GM19395 (cell line): Measurements from ENCODE around the gene CCDC7.
"Not testable (repeated sequence)": the region's sequence is repeated elsewhere in the genome, so short reads cannot be mapped to it uniquely, and the experiment has no call there.

Experiments
- ATAC-seq: cut with Tn5 transposase; IDR thresholded peaks from one replicate; pipeline ENCODE4 v1.9.1; 2021; ENCODE audit warnings: mild to moderate bottlenecking, moderate library complexity; ENCODE audit not compliant: unreplicated experiment

The CCDC7 gene

DNA sequence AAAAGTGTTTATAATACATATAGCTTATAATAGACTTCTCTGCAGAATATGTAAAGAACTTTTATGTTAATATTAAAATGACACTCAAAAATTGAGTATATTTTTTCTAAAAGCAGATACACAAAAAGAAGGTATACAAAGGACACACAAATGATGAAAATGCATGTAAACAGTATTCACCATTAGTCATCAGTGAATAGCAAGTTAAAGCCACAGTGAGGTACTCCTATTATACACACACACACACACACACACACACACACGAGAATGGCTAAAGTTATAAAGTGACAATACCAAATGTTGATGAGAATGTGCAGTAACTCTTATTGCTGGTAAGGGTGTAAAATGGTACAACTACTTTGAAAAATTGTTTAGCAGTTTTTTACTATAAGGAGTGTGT is 419.2 kb downstream of the CCDC7 start:
- ATAC-seq, result no peak

- no peak for ATAC-seq
These were observed 432.0 kb downstream of the CCDC7 start for GRCh38 chr10:32877915-32878314.

DNA sequence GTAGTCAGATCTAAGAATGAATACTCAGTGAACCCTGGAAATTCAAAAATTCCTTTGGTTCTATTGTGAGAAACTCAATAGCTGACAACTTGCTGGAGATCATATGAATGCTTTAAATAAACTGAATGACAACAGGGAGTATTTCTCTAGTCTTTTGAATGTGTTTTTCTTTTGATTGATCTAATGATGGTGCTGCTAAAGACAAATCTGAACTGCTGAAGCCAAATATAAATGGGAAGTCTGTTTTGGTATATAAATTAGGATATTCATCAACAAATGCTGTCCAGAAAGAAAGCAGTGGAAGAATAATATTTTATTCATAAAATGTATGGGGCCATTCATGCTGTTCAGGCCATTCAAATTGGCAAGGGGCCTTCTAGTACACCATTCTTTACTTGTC is 432.7 kb downstream of the CCDC7 start:
- no peak for ATAC-seq

GRCh38 chr10:32882076-32882475 is 436.1 kb downstream of the CCDC7 start:
- no peak for ATAC-seq

DNA sequence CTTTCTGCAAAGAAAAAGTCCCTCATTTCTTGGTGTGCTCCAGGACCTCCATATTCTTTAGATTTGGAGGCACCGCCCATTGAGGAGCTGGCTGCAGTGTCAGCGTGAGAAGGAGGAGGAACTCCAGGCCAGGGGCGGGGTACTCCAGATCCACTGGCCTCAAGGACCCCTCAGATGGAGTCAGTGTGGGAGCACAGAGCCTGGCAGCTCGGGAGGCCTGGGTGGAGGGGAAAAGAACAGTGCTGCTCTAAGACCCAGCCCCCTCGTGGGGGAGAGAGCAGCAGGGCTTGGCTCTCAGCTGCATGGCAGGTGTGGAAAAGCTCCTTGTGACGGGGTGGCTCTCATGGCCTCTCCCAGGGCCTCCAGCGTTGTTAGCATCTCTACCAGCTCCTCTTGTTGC is 441.5 kb downstream of the CCDC7 start:
- no peak for ATAC-seq

DNA sequence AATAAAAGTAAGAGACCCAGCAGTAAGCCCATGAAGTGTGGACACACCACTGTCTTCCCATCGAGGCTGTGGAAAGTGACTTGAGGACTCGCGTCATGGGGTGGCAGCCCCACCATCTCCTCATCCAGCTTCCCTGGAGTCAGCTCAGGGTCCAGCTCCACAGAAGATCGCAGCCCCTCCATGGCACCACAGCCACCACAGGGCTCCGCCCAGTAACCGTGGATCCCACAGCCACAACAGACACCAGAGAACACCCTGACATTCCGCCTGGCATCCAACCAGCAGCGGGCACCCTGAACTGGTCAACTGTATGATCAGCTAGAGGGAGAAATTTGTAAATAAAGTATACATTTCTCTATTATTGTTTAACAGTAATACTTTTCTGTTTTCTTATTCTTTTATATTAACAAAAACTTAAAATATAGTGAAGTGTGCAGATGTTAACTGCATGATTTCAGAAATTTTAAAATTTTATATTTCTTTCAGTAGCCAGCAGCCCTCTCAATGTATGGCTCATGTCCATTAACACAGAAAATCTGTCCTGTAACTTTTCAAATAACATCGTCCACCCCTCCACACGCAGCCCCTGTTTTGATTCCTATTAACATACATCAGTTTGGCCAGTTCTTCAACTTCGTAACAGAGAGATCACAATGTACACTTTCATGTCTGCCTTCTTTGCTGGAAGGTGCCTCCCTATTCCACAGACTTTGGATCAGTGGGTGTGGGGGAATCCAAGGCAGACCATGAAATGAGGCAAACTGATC is 442.4 kb downstream of the CCDC7 start:
- ATAC-seq, result no peak

DNA sequence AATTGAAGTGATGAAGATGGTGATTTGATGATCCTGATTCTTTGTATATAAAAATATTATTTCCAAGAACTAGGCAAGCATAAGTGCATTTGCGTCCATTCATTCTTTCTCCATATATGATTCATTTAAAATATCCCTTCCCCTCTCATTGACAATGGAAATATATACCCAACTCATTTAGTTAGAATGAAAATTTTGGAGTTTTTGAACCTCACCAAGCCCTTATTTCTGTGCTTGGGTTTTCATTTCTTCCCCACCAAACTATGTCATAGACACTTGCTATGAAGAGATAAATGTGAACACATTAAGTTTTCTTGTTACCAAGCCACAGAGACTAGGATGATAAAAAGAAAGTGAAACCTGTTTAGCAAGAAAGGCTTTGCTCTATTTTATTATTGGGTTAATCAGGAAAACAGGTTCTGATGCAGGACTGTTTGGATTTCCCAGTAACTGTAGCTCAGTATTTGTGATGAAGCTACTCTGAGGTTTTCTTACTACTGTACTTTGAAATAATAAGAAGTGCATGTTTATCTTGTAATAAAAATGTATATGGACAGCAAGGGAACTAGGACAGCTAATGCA is 443.8 kb downstream of the CCDC7 start:
- ATAC-seq, result no peak

- no peak for ATAC-seq
These were observed 444.5 kb downstream of the CCDC7 start for GRCh38 chr10:32890444-32890843.

- ATAC-seq, result no peak
These were observed 445.3 kb downstream of the CCDC7 start for GRCh38 chr10:32891261-32891660.

DNA sequence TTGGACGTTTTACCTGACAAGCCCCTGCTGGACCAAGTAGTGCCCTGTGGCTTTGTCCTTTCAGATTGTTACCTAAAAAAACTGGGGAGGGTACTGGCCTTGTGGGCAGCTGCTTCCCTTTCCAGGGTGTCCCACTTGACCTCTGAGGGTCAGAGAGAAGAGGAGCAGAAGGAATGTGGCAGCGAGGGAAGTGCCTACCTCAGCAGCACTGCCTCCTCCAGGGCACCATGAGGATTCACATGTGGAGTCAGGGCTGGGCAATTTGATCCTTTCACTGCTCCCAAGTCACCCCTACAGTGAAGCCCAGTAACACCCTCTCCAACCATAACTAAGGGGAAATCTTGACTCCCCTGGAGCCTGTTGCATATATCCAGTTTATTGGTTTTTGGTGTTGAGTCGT is 447.5 kb downstream of the CCDC7 start:
- ATAC-seq, result no peak

- no peak for ATAC-seq
These were observed 448.1 kb downstream of the CCDC7 start for GRCh38 chr10:32893916-32894664.

DNA sequence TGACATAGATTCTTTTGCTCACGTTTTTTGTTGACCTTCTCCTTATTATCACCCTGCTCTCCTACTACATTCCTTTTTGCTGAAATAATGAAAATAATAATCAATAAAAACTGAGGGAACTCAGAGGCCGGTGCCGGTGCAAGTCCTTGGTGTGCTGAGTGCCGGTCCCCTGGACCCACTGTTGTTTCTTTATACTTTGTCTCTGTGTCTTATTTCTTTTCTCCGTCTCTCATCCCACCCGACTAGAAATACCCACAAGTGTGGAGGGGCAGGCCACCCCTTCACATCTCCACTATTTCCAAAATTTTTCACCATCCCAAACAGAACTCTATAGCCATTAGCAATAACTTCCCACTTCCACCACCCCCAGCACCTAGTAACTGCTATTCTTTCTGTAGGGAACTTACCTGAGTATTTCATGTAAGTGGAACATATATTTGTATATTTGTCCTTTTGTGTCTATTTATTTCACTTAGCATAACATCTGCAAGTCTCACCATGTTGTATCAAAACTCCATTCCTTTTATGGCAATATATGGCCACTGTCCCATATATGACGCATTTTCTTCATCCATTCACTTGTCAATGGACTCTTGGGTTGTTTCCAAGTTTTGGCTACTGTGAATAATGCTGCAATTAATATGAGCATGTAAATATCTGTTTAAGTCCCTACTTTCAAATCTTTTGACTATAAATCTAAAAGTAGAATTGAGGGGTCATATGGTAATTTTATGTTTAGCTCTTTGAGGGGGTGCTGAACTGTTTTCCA is 449.4 kb downstream of the CCDC7 start:
- not testable (repeated sequence) for ATAC-seq

- ATAC-seq, result no peak
These were observed 455.9 kb downstream of the CCDC7 start for GRCh38 chr10:32901815-32902214.

GRCh38 chr10:32905466-32905865 is 459.5 kb downstream of the CCDC7 start:
- no peak for ATAC-seq

DNA sequence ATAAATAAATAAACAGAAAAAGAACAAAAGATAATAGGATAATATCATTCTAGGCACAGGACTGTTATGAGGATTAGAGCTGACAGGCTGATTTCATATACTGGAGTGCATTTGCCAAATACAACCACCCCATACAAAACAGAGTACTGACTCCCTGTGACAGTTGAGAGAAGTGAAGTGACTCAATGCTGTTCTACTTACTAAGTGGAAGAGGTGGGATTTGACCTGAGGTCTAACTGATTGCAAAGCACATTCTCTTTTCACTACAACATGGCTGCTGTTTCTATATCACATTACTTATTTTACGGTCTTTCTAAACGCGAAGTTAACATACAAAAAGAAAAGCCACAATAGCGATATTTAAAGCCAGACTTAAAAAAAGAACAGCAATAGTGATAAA is 460.7 kb downstream of the CCDC7 start:
- no peak for ATAC-seq

DNA sequence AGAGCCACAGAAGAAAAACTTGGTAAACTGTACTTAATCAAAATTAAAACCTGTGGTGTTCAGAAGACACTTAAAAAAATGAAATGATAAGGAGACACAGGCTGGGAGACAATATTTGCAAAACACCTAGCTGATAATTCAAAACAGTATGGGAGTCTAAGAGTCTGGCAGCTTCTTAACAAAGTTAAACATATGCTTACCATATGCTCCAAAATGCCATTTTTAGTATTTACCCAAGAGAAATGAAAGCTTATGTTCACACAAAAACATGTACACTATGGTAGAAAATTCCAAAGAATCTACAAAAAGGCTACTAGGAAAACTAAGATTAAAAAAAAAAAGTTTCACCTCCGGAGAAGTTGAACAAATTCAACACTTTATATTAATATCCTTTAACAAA is 463.5 kb downstream of the CCDC7 start:
- no peak for ATAC-seq

- not testable (repeated sequence) for ATAC-seq
These were observed 464.0 kb downstream of the CCDC7 start for GRCh38 chr10:32909970-32910369.

GRCh38 chr10:32911285-32912016 is 465.5 kb downstream of the CCDC7 start:
- ATAC-seq, result no peak

GRCh38 chr10:32917817-32918216 is 471.9 kb downstream of the CCDC7 start:
- ATAC-seq, result not testable (repeated sequence)

DNA sequence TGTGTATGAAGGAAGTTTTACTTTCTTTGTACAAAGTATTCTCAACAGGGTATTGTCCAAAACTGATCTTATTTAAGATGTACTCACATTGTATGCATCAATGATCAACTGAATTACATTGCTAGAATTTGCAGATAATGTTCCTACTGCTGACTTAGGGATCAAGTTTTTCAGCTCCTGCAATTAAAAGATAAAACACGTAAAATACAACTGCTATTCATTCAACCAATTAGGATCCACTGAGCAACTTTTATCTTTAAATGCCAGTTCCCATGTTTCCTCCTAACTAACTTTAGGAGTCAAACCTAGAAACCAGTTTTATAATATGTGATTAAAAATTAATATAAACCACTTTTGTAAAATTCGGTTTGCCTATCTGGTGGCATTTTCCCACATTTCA is 476.2 kb downstream of the CCDC7 start:
- no peak for ATAC-seq

- no peak for ATAC-seq
These were observed 477.2 kb downstream of the CCDC7 start for GRCh38 chr10:32923134-32923533.
